Keratinocyte (primary cell): ENCODE data around the gene AFMID.

Source experiments
- CTCF ChIP-seq, 3 experiments: IDR thresholded peaks in 1 of 3; conservative IDR thresholded peaks in 1 of 3; optimal IDR thresholded peaks in 1 of 3; 2 replicates in 2 of 3; 3 replicates in 1 of 3; pipeline versions ENCODE3 to v1.5.1; 2011; ENCODE audit warnings: low read length in 3 of 3, mild to moderate bottlenecking in 3 of 3, moderate library complexity in 2 of 3, control low read depth in 1 of 3, inconsistent platforms in 1 of 3; ENCODE audit not compliant: insufficient read depth in 2 of 3; ENCODE audit errors: extremely low read depth in 1 of 3
- EZH2 ChIP-seq: IDR thresholded peaks from one replicate; pipeline ENCODE4 v1.6.1; 2012; ENCODE audit warnings: inconsistent platforms, mild to moderate bottlenecking, low read length, moderate library complexity

- TF ChIP-seq EZH2 = no peak
- TF ChIP-seq CTCF (optimal IDR thresholded peaks at IDR 0.05 in 1 of 3, IDR thresholded peaks at IDR 0.05 in 1 of 3, conservative IDR thresholded peaks at IDR 0.05 in 1 of 3; ENCODE audit: extremely low read depth in 1 of 3, insufficient read depth in 2 of 3, low read length in 3 of 3) = no peak
Observed at GRCh38 chr17:78146881-78147280, 40.3 kb upstream of the AFMID start.
